ENCODE data around the gene SCAPER.

DNA sequence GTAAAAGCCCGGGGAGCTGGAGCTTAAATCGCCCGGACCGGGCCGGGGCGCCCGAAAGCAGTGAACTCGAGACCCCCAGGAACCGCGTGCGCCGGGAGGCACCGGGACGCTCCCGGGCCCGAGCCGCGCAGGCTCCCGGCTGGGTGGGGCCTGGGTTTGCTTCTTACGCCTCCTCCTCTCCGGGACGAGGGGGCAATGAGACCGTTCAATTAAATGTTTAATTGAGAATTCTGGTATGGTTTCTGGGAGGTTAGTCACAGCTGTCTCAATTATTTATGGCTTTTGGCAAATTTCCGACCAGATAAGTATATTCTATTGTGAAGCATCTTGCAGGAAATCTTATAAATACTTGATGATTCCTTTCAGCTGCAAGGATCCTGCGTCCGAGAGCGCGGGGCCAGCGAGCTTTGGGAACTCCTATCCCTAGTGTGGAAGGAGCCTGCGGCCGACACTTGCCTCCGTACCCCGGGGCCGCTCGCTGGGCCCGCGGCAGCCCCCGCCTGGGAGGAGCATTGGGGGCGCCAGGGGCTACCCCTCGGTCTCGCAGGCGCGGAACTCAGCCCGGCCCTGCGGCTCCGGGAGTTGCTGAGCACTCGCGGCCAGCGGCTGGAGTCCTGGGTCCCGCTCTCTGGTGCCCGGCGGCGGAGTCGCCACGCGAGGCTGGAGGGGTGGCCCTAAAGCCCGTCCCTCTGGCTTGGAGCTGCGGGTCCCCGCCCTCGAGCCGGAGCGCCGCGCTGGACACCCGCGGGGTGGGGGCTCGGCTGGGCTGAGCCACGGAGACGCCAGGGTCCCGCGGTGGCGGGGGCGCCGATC lies 558.3 kb downstream of the SCAPER start:
- TF ChIP-seq, protein P1, sequence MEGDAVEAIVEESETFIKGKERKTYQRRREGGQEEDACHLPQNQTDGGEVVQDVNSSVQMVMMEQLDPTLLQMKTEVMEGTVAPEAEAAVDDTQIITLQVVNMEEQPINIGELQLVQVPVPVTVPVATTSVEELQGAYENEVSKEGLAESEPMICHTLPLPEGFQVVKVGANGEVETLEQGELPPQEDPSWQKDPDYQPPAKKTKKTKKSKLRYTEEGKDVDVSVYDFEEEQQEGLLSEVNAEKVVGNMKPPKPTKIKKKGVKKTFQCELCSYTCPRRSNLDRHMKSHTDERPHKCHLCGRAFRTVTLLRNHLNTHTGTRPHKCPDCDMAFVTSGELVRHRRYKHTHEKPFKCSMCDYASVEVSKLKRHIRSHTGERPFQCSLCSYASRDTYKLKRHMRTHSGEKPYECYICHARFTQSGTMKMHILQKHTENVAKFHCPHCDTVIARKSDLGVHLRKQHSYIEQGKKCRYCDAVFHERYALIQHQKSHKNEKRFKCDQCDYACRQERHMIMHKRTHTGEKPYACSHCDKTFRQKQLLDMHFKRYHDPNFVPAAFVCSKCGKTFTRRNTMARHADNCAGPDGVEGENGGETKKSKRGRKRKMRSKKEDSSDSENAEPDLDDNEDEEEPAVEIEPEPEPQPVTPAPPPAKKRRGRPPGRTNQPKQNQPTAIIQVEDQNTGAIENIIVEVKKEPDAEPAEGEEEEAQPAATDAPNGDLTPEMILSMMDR (IDR thresholded peaks at IDR 0.05) = no peak
- no peak for TF ChIP-seq POLR2A (IDR thresholded peaks at IDR 0.05)
- TF ChIP-seq POLR2AphosphoS5 (IDR thresholded peaks at IDR 0.05) = no peak
- no peak for TF ChIP-seq EP300 (IDR thresholded peaks at IDR 0.05)

All from upper lobe of left lung (tissue), 4 donors.